GM12878 (cell line): Measurements from ENCODE around the gene ANTXR1. TPM values are rescaled to one million over a fixed set of nuclear protein-coding genes. Genes with fewer than 3 reads are reported as not detected.

Experiments
- ATAC-seq: fragments of 200-7000 bp; cut with Tn5 transposase; 3 replicates; pipeline ENCODE4 v1.9.1; 2020; ENCODE audit warnings: mild to moderate bottlenecking, moderate library complexity
- BruUV-seq: library from RNA; stranded (reverse); fragments of 400-500 nt; replicated peaks from 2 replicates; lab custom pipeline; 2021; lab: Mats Ljungman, UMichigan
- CTCF ChIA-PET: fragments of 300-600 bp; sonication (Branson Sonifier 250); formaldehyde crosslinking; extraction: SDS; loops from one replicate; lab custom pipeline; 2021; ENCODE audit warnings: inconsistent platforms; lab: Yijun Ruan, JAX
- POLR2A ChIA-PET: fragments of 350-600 bp; formaldehyde crosslinking; extraction: SDS; loops from one replicate; lab custom pipeline; 2021; ENCODE audit warnings: inconsistent platforms; lab: Charles Lee
- RAD21 ChIA-PET: fragments of 300-600 bp; sonication (Branson Sonifier 250); formaldehyde crosslinking; loops from one replicate; lab custom pipeline; 2023; ENCODE audit warnings: antibody characterized with exemption; ENCODE audit not compliant: unreplicated experiment; lab: Charles Lee
- SMC1A ChIA-PET: fragments of 300-600 bp; sonication (Branson Sonifier 250); formaldehyde crosslinking; loops from one replicate; lab custom pipeline; 2023; ENCODE audit not compliant: unreplicated experiment, uncharacterized antibody; lab: Charles Lee
- DNase-seq: peaks from one replicate; pipeline ENCODE4 v3.0.0-alpha.2; 2011; ENCODE audit warnings: low read depth, low spot score
- FAIRE-seq: peaks from 3 replicates; lab custom pipeline; 2011; peaks lifted over from hg19 to GRCh38; lab: Jason Lieb, UNC
- H2AFZ ChIP-seq: 2 replicates; pipeline ENCODE4 v1.6.0; 2011; ENCODE audit warnings: low read depth, low read length, control low read depth; ENCODE audit not compliant: control insufficient read depth
- H3K27ac ChIP-seq: 2 replicates; pipeline ENCODE4 v1.5.1; 2011; ENCODE audit warnings: control low read depth; ENCODE audit not compliant: control insufficient read depth, insufficient read depth
- H3K27me3 ChIP-seq, 2 experiments: replicated peaks in 1 of 2; 2 replicates each; pipeline versions ENCODE4 v1.6.0 to v1.6.1; 2011; ENCODE audit warnings: low read length in 1 of 2; ENCODE audit not compliant: control insufficient read depth in 2 of 2, insufficient read depth in 2 of 2
- H3K36me3 ChIP-seq, 2 experiments: 2 replicates each; pipeline ENCODE4 v1.5.1; 2011; ENCODE audit warnings: low read length in 1 of 2; ENCODE audit not compliant: control insufficient read depth in 2 of 2, insufficient read depth in 2 of 2
- H3K4me1 ChIP-seq: 2 replicates; pipeline ENCODE4 v1.6.1; 2011; ENCODE audit warnings: mild to moderate bottlenecking, low read length, moderate library complexity, mixed read lengths; ENCODE audit not compliant: control insufficient read depth, insufficient read depth
- H3K4me2 ChIP-seq: 2 replicates; pipeline ENCODE4 v1.6.0; 2011; ENCODE audit warnings: control low read depth; ENCODE audit not compliant: control insufficient read depth, insufficient read depth
- H3K4me3 ChIP-seq: fragments of 200-600 bp; sonication (generic); 2 replicates; pipeline ENCODE4 v1.5.1; 2016
- H3K79me2 ChIP-seq: 2 replicates; pipeline ENCODE4 v1.6.0; 2011; ENCODE audit warnings: low read length; ENCODE audit not compliant: control insufficient read depth, insufficient read depth
- H3K9ac ChIP-seq: 2 replicates; pipeline ENCODE4 v1.8.0; 2011; ENCODE audit warnings: low read length, control low read depth, mixed read lengths; ENCODE audit not compliant: control insufficient read depth, insufficient read depth
- H3K9me3 ChIP-seq: replicated peaks from 3 replicates; pipeline ENCODE4 v1.5.1; 2011; ENCODE audit warnings: mild to moderate bottlenecking, low read length; ENCODE audit not compliant: control insufficient read depth, insufficient read depth
- H4K20me1 ChIP-seq: 2 replicates; pipeline ENCODE4 v1.6.0; 2011; ENCODE audit not compliant: control insufficient read depth, insufficient read depth
- BCL11A ChIP-seq: IDR thresholded peaks from 2 replicates; pipeline ENCODE4 v1.6.1; 2011; ENCODE audit warnings: low read depth, low read length
- CBFB ChIP-seq: IDR thresholded peaks from 2 replicates; pipeline ENCODE4 v1.6.1; 2016; ENCODE audit warnings: antibody characterized with exemption, low read depth
- CEBPB ChIP-seq, 2 experiments: fragments of 150-350 bp in 1 of 2; IDR thresholded peaks; 2 replicates each; pipeline ENCODE4 v1.6.1; 2012 to 2014; ENCODE audit warnings: low read depth in 2 of 2, low read length in 2 of 2, borderline replicate concordance in 1 of 2, inconsistent platforms in 1 of 2
- CREM ChIP-seq: IDR thresholded peaks from 2 replicates; pipeline ENCODE4 v1.6.1; 2014; ENCODE audit warnings: antibody characterized with exemption, low read depth
- EED ChIP-seq: sonication (generic); IDR thresholded peaks from 2 replicates; pipeline ENCODE4 v1.6.1; 2016; ENCODE audit warnings: antibody characterized with exemption, low read depth
- ESRRA ChIP-seq: IDR thresholded peaks from 2 replicates; pipeline ENCODE4 v1.6.1; 2012; ENCODE audit warnings: mild to moderate bottlenecking, low read length, improper control_type of control experiment
- GABPA ChIP-seq: IDR thresholded peaks from 2 replicates; pipeline ENCODE4 v1.6.1; 2014; ENCODE audit warnings: antibody characterized with exemption, low read depth, mild to moderate bottlenecking, inconsistent platforms
- IRF4 ChIP-seq: IDR thresholded peaks from 2 replicates; pipeline ENCODE4 v1.6.1; 2011; ENCODE audit warnings: low read depth, low read length
- JUNB ChIP-seq: IDR thresholded peaks from 2 replicates; pipeline ENCODE4 v1.6.1; 2016; ENCODE audit warnings: antibody characterized with exemption, mild to moderate bottlenecking
- MEF2A ChIP-seq: IDR thresholded peaks from 2 replicates; pipeline ENCODE4 v1.6.1; 2011; ENCODE audit warnings: low read depth, mild to moderate bottlenecking, low read length, moderate library complexity; ENCODE audit not compliant: insufficient read depth
- PAX5 ChIP-seq: IDR thresholded peaks from 2 replicates; pipeline ENCODE4 v1.6.1; 2011; ENCODE audit warnings: low read depth, low read length, borderline replicate concordance
- RUNX3 ChIP-seq: IDR thresholded peaks from 2 replicates; pipeline ENCODE4 v1.6.1; 2012; ENCODE audit warnings: low read length, inconsistent platforms
- ZBTB40 ChIP-seq: fragments of 450-650 bp; IDR thresholded peaks from 2 replicates; pipeline ENCODE4 v1.6.1; 2016; ENCODE audit warnings: mild to moderate bottlenecking, moderate library complexity, borderline replicate concordance
- WGBS: methylation state at CpG from one replicate; pipeline ENCODE4 v1.1.6; 2016; ENCODE audit warnings: low lambda C conversion rate; ENCODE audit not compliant: insufficient replicate concordance, insufficient coverage; ENCODE audit errors: missing lambda C conversion rate; 5-methylcytosine and 5-hydroxymethylcytosine counted together
- in situ Hi-C: fragments of 300-500 bp; cut with MboI; formaldehyde crosslinking; loops from 9 replicates; pipeline ENCODE4 v1.14.3; 2018; ENCODE audit warnings: mixed read lengths
- intact Hi-C: fragments of 100-400 bp; cut with micrococcal nuclease; formaldehyde crosslinking; loops from one replicate; pipeline ENCODE4 v1.14.2; 2022; ENCODE audit not compliant: unreplicated experiment
- polyA plus RNA-seq, 11 experiments: library from polyadenylated mRNA; depleted of rRNA in 4 of 11; unstranded in 6 of 11; stranded (reverse) in 5 of 11; fragments of >200 nt; fragmentation: Nextera tagmentation in 4 of 11; fragmentation: Illumina TruSeq in 1 of 11; extraction: Ambion mirVana in 4 of 11; extraction: Trizol in 1 of 11; gene quantifications; 1 replicate in 1 of 11; 2 replicates in 10 of 11; pipeline versions ENCODE4 v1.2.1 to v1.2.3, GENCODE V29; 2011 to 2016; ENCODE audit warnings: inconsistent platforms in 2 of 11, missing spikeins in 2 of 11, low read depth in 1 of 11
- total RNA-seq, 4 experiments: library from RNA; depleted of rRNA in 3 of 4; stranded (reverse); fragments of >200 nt in 3 of 4; fragmentation: Illumina TruSeq in 1 of 4; extraction: Trizol in 1 of 4; gene quantifications; 2 replicates each; pipeline versions ENCODE4 v1.2.1 to v1.2.3, GENCODE V29; 2013 to 2021
- TF ChIP-seq, protein P1 (sequence below): IDR thresholded peaks from 2 replicates; pipeline ENCODE4 v1.6.1; 2012; ENCODE audit warnings: low read length, inconsistent platforms
- TF ChIP-seq, protein P2 (sequence below): fragments of 450-650 bp; formaldehyde crosslinking; IDR thresholded peaks from 2 replicates; pipeline ENCODE4 v1.5.0; 2022; ENCODE audit warnings: mild to moderate bottlenecking, missing genetic modification characterization

The ANTXR1 gene
- total and polyA plus RNA-seq, 10 of the 15 experiments (the other 5 are each of a cell fraction or from before 2014, with no cell fraction given), result 0.09 to 0.26 TPM; not detected in 8

- Histone ChIP-seq H3K4me3 (no peak overlapping the region), H3K4me2 (no peak overlapping the region), H3K27ac (no peak overlapping the region), H3K9ac (no peak overlapping the region), H3K79me2 (no peaks in the 10 kb centered on the region), H3K36me3 (no peaks in the 10 kb centered on the region), H3K27me3 (peaks cover 0 to 9% of the 10 kb centered on the region in 2 experiments; a peak in 2 of 4 replicates), H2AFZ (no peak overlapping the region), H3K9me3 (no peaks in the 10 kb centered on the region), H3K4me1 (no peaks in the 10 kb centered on the region), H4K20me1 (no peaks in the 10 kb centered on the region)
- in situ Hi-C loops (no loop called here), intact Hi-C loops (no loop called here)
- FAIRE-seq, result no peak
- DNase-seq, result peak; percentile 17
- 0% methylated on average over 2 of the region's 2 CpGs for WGBS
- RAD21 ChIA-PET, result no interaction called here
- POLR2A ChIA-PET, result no interaction called here
- peak; percentile 64 for ATAC-seq
- CTCF ChIA-PET, result no interaction called here
- SMC1A ChIA-PET, result no interaction called here
- no TSS peak for BruUV-seq
- TF ChIP-seq BCL11A, result peak; percentile 73; the same call in 1 of the 2 replicates
- no peak for TF ChIP-seq ESRRA
- TF ChIP-seq MEF2A, result peak; percentile 66; the same call in 1 of the 2 replicates
- 0 out of 4 replicates have a peak, but pooled peaks of 1 of the 2 experiments have one; percentile 32 for TF ChIP-seq CEBPB (IDR thresholded peaks at IDR 0.05; ENCODE audit: borderline replicate concordance in 1 of 2, low read depth in 2 of 2, low read length in 2 of 2)
- peak; percentile 86 for TF ChIP-seq JUNB
- peak; percentile 82 for TF ChIP-seq CBFB
- TF ChIP-seq GABPA, result 0 out of 2 replicates have a peak, but pooled peaks have one; percentile 11
- peak; percentile 86; the same call in 1 of the 2 replicates for TF ChIP-seq IRF4
- TF ChIP-seq, protein P1, sequence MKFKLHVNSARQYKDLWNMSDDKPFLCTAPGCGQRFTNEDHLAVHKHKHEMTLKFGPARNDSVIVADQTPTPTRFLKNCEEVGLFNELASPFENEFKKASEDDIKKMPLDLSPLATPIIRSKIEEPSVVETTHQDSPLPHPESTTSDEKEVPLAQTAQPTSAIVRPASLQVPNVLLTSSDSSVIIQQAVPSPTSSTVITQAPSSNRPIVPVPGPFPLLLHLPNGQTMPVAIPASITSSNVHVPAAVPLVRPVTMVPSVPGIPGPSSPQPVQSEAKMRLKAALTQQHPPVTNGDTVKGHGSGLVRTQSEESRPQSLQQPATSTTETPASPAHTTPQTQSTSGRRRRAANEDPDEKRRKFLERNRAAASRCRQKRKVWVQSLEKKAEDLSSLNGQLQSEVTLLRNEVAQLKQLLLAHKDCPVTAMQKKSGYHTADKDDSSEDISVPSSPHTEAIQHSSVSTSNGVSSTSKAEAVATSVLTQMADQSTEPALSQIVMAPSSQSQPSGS, result peak; percentile 91
- TF ChIP-seq CREM, result peak; percentile 23; the same call in 1 of the 2 replicates
- TF ChIP-seq, protein P2, sequence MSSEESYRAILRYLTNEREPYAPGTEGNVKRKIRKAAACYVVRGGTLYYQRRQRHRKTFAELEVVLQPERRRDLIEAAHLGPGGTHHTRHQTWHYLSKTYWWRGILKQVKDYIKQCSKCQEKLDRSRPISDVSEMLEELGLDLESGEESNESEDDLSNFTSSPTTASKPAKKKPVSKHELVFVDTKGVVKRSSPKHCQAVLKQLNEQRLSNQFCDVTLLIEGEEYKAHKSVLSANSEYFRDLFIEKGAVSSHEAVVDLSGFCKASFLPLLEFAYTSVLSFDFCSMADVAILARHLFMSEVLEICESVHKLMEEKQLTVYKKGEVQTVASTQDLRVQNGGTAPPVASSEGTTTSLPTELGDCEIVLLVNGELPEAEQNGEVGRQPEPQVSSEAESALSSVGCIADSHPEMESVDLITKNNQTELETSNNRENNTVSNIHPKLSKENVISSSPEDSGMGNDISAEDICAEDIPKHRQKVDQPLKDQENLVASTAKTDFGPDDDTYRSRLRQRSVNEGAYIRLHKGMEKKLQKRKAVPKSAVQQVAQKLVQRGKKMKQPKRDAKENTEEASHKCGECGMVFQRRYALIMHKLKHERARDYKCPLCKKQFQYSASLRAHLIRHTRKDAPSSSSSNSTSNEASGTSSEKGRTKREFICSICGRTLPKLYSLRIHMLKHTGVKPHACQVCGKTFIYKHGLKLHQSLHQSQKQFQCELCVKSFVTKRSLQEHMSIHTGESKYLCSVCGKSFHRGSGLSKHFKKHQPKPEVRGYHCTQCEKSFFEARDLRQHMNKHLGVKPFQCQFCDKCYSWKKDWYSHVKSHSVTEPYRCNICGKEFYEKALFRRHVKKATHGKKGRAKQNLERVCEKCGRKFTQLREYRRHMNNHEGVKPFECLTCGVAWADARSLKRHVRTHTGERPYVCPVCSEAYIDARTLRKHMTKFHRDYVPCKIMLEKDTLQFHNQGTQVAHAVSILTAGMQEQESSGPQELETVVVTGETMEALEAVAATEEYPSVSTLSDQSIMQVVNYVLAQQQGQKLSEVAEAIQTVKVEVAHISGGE (CRISPR knock-in tag), result no peak
- TF ChIP-seq RUNX3, result peak; percentile 99
- peak; percentile 47; the same call in 1 of the 2 replicates for TF ChIP-seq EED
- peak; percentile 57; the same call in 1 of the 2 replicates for TF ChIP-seq PAX5
- TF ChIP-seq ZBTB40, result no peak
Measured at GRCh38 chr2:69054431-69054830, 41.5 kb downstream of the ANTXR1 start.
